Transverse colon (tissue), 4 donors: ENCODE results near the gene SPG7.

Source experiments
- EP300 ChIP-seq: sonication (generic); formaldehyde crosslinking; IDR thresholded peaks from one replicate; pipeline ENCODE4 v1.6.1; 2017; ENCODE audit warnings: antibody characterized with exemption, low read depth
- POLR2A ChIP-seq: fragments of 450-650 bp; IDR thresholded peaks from one replicate; pipeline ENCODE4 v1.6.1; 2016; ENCODE audit warnings: antibody characterized with exemption, mild to moderate bottlenecking, moderate library complexity
- POLR2AphosphoS5 ChIP-seq, 3 donors: sonication (generic); formaldehyde crosslinking; IDR thresholded peaks; one replicate each; pipeline ENCODE4 v1.6.1; 2016; ENCODE audit warnings: antibody characterized with exemption in 3 of 3
- TF ChIP-seq, protein P1 (sequence below), 5 experiments: fragments of 200-600 bp in 3 of 5; fragments of 450-650 bp in 2 of 5; sonication (generic) in 3 of 5; IDR thresholded peaks; 1 replicate in 2 of 5; 2 replicates in 3 of 5; pipeline ENCODE4 v1.5.1; 2016 to 2017; ENCODE audit warnings: antibody characterized with exemption in 5 of 5, inconsistent platforms in 3 of 5, mild to moderate bottlenecking in 2 of 5, moderate library complexity in 1 of 5

- TF ChIP-seq, protein P1, sequence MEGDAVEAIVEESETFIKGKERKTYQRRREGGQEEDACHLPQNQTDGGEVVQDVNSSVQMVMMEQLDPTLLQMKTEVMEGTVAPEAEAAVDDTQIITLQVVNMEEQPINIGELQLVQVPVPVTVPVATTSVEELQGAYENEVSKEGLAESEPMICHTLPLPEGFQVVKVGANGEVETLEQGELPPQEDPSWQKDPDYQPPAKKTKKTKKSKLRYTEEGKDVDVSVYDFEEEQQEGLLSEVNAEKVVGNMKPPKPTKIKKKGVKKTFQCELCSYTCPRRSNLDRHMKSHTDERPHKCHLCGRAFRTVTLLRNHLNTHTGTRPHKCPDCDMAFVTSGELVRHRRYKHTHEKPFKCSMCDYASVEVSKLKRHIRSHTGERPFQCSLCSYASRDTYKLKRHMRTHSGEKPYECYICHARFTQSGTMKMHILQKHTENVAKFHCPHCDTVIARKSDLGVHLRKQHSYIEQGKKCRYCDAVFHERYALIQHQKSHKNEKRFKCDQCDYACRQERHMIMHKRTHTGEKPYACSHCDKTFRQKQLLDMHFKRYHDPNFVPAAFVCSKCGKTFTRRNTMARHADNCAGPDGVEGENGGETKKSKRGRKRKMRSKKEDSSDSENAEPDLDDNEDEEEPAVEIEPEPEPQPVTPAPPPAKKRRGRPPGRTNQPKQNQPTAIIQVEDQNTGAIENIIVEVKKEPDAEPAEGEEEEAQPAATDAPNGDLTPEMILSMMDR (IDR thresholded peaks at IDR 0.05) = no peak
- TF ChIP-seq EP300 (no peak), POLR2AphosphoS5 (IDR thresholded peaks at IDR 0.05) (no peak), POLR2A (no peak)
Observed at GRCh38 chr16:89600956-89601355, 92.8 kb downstream of the SPG7 start.
